ENCODE measurements around the gene SPATA31D1. TPM values are rescaled to one million over a fixed set of nuclear protein-coding genes. Genes with fewer than 3 reads are reported as not detected.

The SPATA31D1 gene
- polyA plus RNA-seq, 1 donor from 2014 or later, result not detected

DNA sequence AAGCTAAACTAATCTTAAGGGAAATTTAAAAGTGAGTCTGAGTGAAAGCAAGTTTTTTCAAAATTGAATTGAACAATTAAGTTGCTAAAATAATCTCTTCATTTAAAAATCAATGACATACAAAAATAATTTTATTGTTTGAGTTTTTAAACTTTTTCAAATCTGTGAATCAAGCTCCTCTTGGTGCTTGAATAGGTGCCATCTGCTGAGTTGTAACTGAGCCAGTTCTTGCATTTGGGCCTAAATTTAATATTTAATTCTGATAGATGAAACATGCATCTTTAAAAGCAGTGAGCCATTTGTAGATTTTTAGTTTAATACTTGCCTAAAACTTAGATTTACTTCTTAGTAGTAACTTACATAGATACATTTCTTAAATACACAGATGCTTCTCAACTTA is 31.8 kb downstream of the SPATA31D1 start:
- TF ChIP-seq POLR2AphosphoS5 (IDR thresholded peaks at IDR 0.05) (no peak), RAD21 (conservative IDR thresholded peaks at IDR 0.05) (no peak), EZH2 (IDR thresholded peaks at IDR 0.05; ENCODE audit: borderline replicate concordance, insufficient read depth, low read length, poor library complexity, severe bottlenecking) (no peak), EP300 (conservative IDR thresholded peaks at IDR 0.05; ENCODE audit: poor library complexity, severe bottlenecking) (no peak), SMC3 (conservative IDR thresholded peaks at IDR 0.05; ENCODE audit: poor library complexity) (no peak)
- TF ChIP-seq, protein P1, sequence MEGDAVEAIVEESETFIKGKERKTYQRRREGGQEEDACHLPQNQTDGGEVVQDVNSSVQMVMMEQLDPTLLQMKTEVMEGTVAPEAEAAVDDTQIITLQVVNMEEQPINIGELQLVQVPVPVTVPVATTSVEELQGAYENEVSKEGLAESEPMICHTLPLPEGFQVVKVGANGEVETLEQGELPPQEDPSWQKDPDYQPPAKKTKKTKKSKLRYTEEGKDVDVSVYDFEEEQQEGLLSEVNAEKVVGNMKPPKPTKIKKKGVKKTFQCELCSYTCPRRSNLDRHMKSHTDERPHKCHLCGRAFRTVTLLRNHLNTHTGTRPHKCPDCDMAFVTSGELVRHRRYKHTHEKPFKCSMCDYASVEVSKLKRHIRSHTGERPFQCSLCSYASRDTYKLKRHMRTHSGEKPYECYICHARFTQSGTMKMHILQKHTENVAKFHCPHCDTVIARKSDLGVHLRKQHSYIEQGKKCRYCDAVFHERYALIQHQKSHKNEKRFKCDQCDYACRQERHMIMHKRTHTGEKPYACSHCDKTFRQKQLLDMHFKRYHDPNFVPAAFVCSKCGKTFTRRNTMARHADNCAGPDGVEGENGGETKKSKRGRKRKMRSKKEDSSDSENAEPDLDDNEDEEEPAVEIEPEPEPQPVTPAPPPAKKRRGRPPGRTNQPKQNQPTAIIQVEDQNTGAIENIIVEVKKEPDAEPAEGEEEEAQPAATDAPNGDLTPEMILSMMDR (IDR thresholded peaks at IDR 0.05; ENCODE audit: poor library complexity, severe bottlenecking), result no peak

DNA sequence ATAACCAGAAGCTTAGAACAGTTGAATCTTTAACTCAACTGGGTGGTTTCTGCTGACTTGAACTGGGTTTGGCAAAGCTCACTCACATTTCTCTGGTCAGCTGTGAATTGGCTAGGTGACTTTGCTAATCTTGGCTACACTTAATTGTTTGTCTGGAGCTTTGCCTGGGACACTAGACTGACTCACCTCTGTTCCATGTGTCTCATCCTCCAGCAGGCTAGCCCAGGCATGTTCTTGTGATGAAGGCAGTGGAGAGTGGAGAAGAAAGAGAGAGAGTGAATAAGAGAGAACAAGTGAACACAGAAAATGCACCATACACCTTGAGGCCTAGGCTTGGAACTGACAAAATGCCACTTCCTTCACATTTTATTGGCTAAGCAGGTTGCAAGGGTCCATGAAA is 32.6 kb downstream of the SPATA31D1 start:
- TF ChIP-seq TAF1 (IDR thresholded peaks at IDR 0.05; ENCODE audit: low read depth) (no peak), RAD21 (conservative IDR thresholded peaks at IDR 0.05) (no peak), POLR2AphosphoS5 (IDR thresholded peaks at IDR 0.05) (no peak), EZH2 (IDR thresholded peaks at IDR 0.05; ENCODE audit: borderline replicate concordance, insufficient read depth, low read length, poor library complexity, severe bottlenecking) (no peak), EP300 (conservative IDR thresholded peaks at IDR 0.05; ENCODE audit: poor library complexity, severe bottlenecking) (no peak), MXI1 (conservative IDR thresholded peaks at IDR 0.05; ENCODE audit: poor library complexity, severe bottlenecking) (no peak), SMC3 (conservative IDR thresholded peaks at IDR 0.05; ENCODE audit: poor library complexity) (no peak)
- TF ChIP-seq, protein P2, sequence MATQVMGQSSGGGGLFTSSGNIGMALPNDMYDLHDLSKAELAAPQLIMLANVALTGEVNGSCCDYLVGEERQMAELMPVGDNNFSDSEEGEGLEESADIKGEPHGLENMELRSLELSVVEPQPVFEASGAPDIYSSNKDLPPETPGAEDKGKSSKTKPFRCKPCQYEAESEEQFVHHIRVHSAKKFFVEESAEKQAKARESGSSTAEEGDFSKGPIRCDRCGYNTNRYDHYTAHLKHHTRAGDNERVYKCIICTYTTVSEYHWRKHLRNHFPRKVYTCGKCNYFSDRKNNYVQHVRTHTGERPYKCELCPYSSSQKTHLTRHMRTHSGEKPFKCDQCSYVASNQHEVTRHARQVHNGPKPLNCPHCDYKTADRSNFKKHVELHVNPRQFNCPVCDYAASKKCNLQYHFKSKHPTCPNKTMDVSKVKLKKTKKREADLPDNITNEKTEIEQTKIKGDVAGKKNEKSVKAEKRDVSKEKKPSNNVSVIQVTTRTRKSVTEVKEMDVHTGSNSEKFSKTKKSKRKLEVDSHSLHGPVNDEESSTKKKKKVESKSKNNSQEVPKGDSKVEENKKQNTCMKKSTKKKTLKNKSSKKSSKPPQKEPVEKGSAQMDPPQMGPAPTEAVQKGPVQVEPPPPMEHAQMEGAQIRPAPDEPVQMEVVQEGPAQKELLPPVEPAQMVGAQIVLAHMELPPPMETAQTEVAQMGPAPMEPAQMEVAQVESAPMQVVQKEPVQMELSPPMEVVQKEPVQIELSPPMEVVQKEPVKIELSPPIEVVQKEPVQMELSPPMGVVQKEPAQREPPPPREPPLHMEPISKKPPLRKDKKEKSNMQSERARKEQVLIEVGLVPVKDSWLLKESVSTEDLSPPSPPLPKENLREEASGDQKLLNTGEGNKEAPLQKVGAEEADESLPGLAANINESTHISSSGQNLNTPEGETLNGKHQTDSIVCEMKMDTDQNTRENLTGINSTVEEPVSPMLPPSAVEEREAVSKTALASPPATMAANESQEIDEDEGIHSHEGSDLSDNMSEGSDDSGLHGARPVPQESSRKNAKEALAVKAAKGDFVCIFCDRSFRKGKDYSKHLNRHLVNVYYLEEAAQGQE (IDR thresholded peaks at IDR 0.05; ENCODE audit: borderline replicate concordance), result no peak
- TF ChIP-seq, protein P1 (IDR thresholded peaks at IDR 0.05; ENCODE audit: poor library complexity, severe bottlenecking), result no peak
- no peak overlapping the region for H3K4me2 ChIP-seq (ENCODE audit: low read length)
- no peaks in the 10 kb centered on the region for H3K9me3 ChIP-seq (ENCODE audit: low read length)
- no peaks in the 10 kb centered on the region for H4K20me1 ChIP-seq (ENCODE audit: insufficient read depth)
- no peaks in the 10 kb centered on the region for H3K9me2 ChIP-seq (ENCODE audit: insufficient read depth, low read length)
- no peaks in the 10 kb centered on the region for H3F3A ChIP-seq (ENCODE audit: insufficient read depth, low read length, poor library complexity, severe bottlenecking)
- H3K36me3 ChIP-seq (ENCODE audit: insufficient read depth, low read length), result no peaks in the 10 kb centered on the region
- H3K9ac ChIP-seq (ENCODE audit: low read length), result no peak overlapping the region
- no peak overlapping the region for H3K4me3 ChIP-seq (ENCODE audit: low read length)
- no peak overlapping the region for H3K27ac ChIP-seq (ENCODE audit: low read length)
- no peaks in the 10 kb centered on the region for H3K27me3 ChIP-seq (ENCODE audit: insufficient read depth, low read depth, low read length)
- H3K79me2 ChIP-seq (replicated peaks; ENCODE audit: insufficient read depth, low read length), result no peaks in the 10 kb centered on the region
- no peak overlapping the region for H2AFZ ChIP-seq (ENCODE audit: low read depth, low read length)

More for the DNA sequence above, 31.8 kb downstream of the SPATA31D1 start:
- Histone ChIP-seq H3K27me3 (ENCODE audit: insufficient read depth, low read depth, low read length) (no peaks in the 10 kb centered on the region), H3K4me3 (ENCODE audit: low read length) (no peak overlapping the region), H3K79me2 (replicated peaks; ENCODE audit: insufficient read depth, low read length) (no peaks in the 10 kb centered on the region), H2AFZ (ENCODE audit: low read depth, low read length) (no peak overlapping the region), H3K9me2 (ENCODE audit: insufficient read depth, low read length) (no peaks in the 10 kb centered on the region), H3K36me3 (ENCODE audit: insufficient read depth, low read length) (no peaks in the 10 kb centered on the region), H3K9ac (ENCODE audit: low read length) (no peak overlapping the region), H3K4me2 (ENCODE audit: low read length) (no peak overlapping the region), H3F3A (ENCODE audit: insufficient read depth, low read length, poor library complexity, severe bottlenecking) (no peaks in the 10 kb centered on the region), H3K9me3 (ENCODE audit: low read length) (no peaks in the 10 kb centered on the region), H4K20me1 (ENCODE audit: insufficient read depth) (no peaks in the 10 kb centered on the region), H3K27ac (ENCODE audit: low read length) (no peak overlapping the region)

Measured in neural cell (in vitro differentiated cells).